HepG2 (cell line): ENCODE results near the gene ALG10. TPM values are rescaled to one million over a fixed set of nuclear protein-coding genes. Genes with fewer than 3 reads are reported as not detected.

ENCODE experiments used
- ATM ChIP-seq: fragments of 450-650 bp; IDR thresholded peaks from 2 replicates; pipeline ENCODE4 v1.7.1; 2017; ENCODE audit warnings: mild to moderate bottlenecking, borderline replicate concordance
- DMAP1 ChIP-seq: IDR thresholded peaks from 2 replicates; pipeline ENCODE4 v1.6.1; 2016
- FOXA3 ChIP-seq: IDR thresholded peaks from 2 replicates; pipeline ENCODE4 v1.6.1; 2016; ENCODE audit warnings: missing genetic modification reagents, missing compliant biosample characterization
- GFI1 ChIP-seq: sonication (generic); formaldehyde crosslinking; IDR thresholded peaks from 2 replicates; pipeline ENCODE4 v1.5.0; 2020; ENCODE audit warnings: missing genetic modification reagents, mild to moderate bottlenecking, borderline replicate concordance
- HIVEP1 ChIP-seq: sonication (generic); formaldehyde crosslinking; IDR thresholded peaks from 2 replicates; pipeline ENCODE4 v1.4.0; 2020; ENCODE audit warnings: mild to moderate bottlenecking, missing genetic modification reagents
- HOXA9 ChIP-seq: sonication (generic); formaldehyde crosslinking; IDR thresholded peaks from 2 replicates; pipeline ENCODE4 v1.8.1; 2022; ENCODE audit warnings: missing genetic modification reagents, mild to moderate bottlenecking, moderate library complexity, borderline replicate concordance
- KAT7 ChIP-seq: IDR thresholded peaks from 2 replicates; pipeline ENCODE4 v1.6.1; 2018; ENCODE audit warnings: borderline replicate concordance, missing compliant biosample characterization
- MAFK ChIP-seq, 2 experiments: IDR thresholded peaks in 1 of 2; conservative IDR thresholded peaks in 1 of 2; 2 replicates each; pipeline ENCODE4 v1.6.1; 2011; ENCODE audit warnings: improper control_type of control experiment in 2 of 2, low read length in 2 of 2
- MAZ ChIP-seq, 2 experiments: sonication (generic) in 1 of 2; formaldehyde crosslinking in 1 of 2; IDR thresholded peaks; 2 replicates each; pipeline versions ENCODE4 v1.5.0 to v1.6.1; 2012 to 2020; ENCODE audit warnings: low read depth in 2 of 2, mild to moderate bottlenecking in 2 of 2, borderline replicate concordance in 1 of 2, improper control_type of control experiment in 1 of 2, low read length in 1 of 2, missing genetic modification reagents in 1 of 2, moderate library complexity in 1 of 2
- NFATC3 ChIP-seq: sonication (generic); formaldehyde crosslinking; IDR thresholded peaks from 2 replicates; pipeline ENCODE4 v1.5.1; 2020; ENCODE audit warnings: mild to moderate bottlenecking, missing genetic modification reagents
- NFKB2 ChIP-seq: sonication (generic); formaldehyde crosslinking; IDR thresholded peaks from 2 replicates; pipeline ENCODE4 v1.4.0; 2020; ENCODE audit warnings: missing genetic modification reagents, borderline replicate concordance
- PHF20 ChIP-seq: sonication (generic); formaldehyde crosslinking; IDR thresholded peaks from 2 replicates; pipeline ENCODE4 v1.5.0; 2020; ENCODE audit warnings: mild to moderate bottlenecking, missing genetic modification reagents
- RARA ChIP-seq: IDR thresholded peaks from 2 replicates; pipeline ENCODE4 v1.6.1; 2016; ENCODE audit warnings: missing genetic modification reagents, missing compliant biosample characterization
- RARG ChIP-seq: sonication (generic); formaldehyde crosslinking; IDR thresholded peaks from 2 replicates; pipeline ENCODE4 v1.4.0; 2020; ENCODE audit warnings: low read depth, mild to moderate bottlenecking, missing genetic modification reagents
- ZFAT ChIP-seq: sonication (generic); formaldehyde crosslinking; conservative IDR thresholded peaks from 2 replicates; pipeline ENCODE4 v1.8.1; 2023; ENCODE audit warnings: missing genetic modification reagents, inconsistent platforms
- ZNF24 ChIP-seq: fragments of 450-650 bp; IDR thresholded peaks from 2 replicates; pipeline ENCODE4 v1.6.1; 2017; ENCODE audit warnings: antibody characterized with exemption, mild to moderate bottlenecking
- ZNF766 ChIP-seq: sonication (generic); formaldehyde crosslinking; IDR thresholded peaks from 2 replicates; pipeline ENCODE4 v1.5.0; 2020; ENCODE audit warnings: missing genetic modification reagents, borderline replicate concordance
- ZNF777 ChIP-seq: sonication (generic); formaldehyde crosslinking; IDR thresholded peaks from 2 replicates; pipeline ENCODE4 v1.4.0; 2020; ENCODE audit warnings: missing genetic modification reagents
- ZNF883 ChIP-seq: sonication (generic); formaldehyde crosslinking; IDR thresholded peaks from 2 replicates; pipeline ENCODE4 v1.5.1; 2020; ENCODE audit warnings: mild to moderate bottlenecking, missing genetic modification reagents; ENCODE audit errors: not compliant biosample characterization
- polyA plus RNA-seq, 8 experiments: library from polyadenylated mRNA; depleted of rRNA in 3 of 8; stranded (reverse) in 7 of 8; unstranded in 1 of 8; fragments of >200 nt; fragmentation: Illumina TruSeq in 4 of 8; extraction: Trizol in 4 of 8; gene quantifications; 2 replicates each; pipeline versions ENCODE4 v1.2.1 to v1.2.3, GENCODE V29; 2011 to 2016; ENCODE audit warnings: low read depth in 4 of 8, missing spikeins in 1 of 8, mixed read lengths in 1 of 8; ENCODE audit not compliant: insufficient read depth in 1 of 8
- total RNA-seq, 5 experiments: library from RNA; depleted of rRNA; stranded (reverse); fragments of >200 nt; fragmentation: Illumina TruSeq; extraction: Trizol; gene quantifications; 2 replicates each; pipeline ENCODE4 v1.2.3, GENCODE V29; 2016; ENCODE audit warnings: low read depth in 1 of 5
- TF ChIP-seq, protein P1 (sequence below): IDR thresholded peaks from 2 replicates; pipeline ENCODE4 v1.6.1; 2016; ENCODE audit warnings: mild to moderate bottlenecking
- TF ChIP-seq, protein P2 (sequence below): sonication (generic); formaldehyde crosslinking; IDR thresholded peaks from 2 replicates; pipeline ENCODE4 v1.5.1; 2020; ENCODE audit warnings: missing genetic modification reagents, mild to moderate bottlenecking, borderline replicate concordance
- TF ChIP-seq, protein P3 (sequence below): sonication (generic); formaldehyde crosslinking; IDR thresholded peaks from 2 replicates; pipeline ENCODE4 v1.4.0; 2020; ENCODE audit warnings: mild to moderate bottlenecking, missing genetic modification reagents
- TF ChIP-seq, protein P4 (sequence below): sonication (generic); formaldehyde crosslinking; IDR thresholded peaks from 2 replicates; pipeline ENCODE4 v1.8.0; 2022; ENCODE audit warnings: mild to moderate bottlenecking, missing genetic modification reagents, borderline replicate concordance
- TF ChIP-seq, protein P5 (sequence below): IDR thresholded peaks from 2 replicates; pipeline ENCODE4 v1.6.1; 2012; ENCODE audit warnings: inconsistent platforms

The ALG10 gene
- total and polyA plus RNA-seq, 2 of the 13 experiments (the other 11 are each of a cell fraction or from before 2014, with no cell fraction given), result 7.9 to 17.4 TPM

DNA sequence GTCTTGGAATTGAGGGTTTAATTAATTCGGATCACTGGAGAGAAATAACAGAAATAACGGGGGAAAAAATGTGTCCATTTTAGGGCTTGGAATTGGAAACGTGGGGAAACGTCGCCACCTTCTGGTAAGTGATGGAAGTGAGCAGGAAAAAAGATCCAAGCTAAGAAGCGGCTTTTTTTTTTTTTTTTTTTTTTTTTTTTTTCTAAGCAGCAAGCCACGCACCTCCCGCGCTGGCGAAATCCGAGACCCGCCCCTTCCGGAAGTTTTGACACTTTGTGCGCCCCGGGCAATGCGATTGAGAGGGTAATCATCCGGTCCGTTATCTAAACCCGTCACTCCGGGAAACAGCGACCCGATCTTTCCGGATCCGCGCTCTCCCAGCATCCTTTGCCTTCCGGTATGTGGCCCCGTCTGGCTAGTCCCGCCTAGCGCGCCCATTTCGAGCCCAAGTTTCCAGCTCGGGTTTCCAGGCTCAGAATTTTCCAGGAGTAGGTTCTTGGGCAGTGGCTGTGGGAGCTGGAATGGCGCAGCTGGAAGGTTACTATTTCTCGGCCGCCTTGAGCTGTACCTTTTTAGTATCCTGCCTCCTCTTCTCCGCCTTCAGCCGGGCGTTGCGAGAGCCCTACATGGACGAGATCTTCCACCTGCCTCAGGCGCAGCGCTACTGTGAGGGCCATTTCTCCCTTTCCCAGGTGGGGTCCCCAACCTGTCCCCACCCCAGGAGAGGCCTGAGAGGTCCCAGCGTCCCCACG, at the start of gene ALG10 (continued):
- TF ChIP-seq GFI1 (CRISPR knock-in tag) (peak; percentile 44; the same call in 1 of the 2 replicates), KAT7 (peak; percentile 47; the same call in 1 of the 2 replicates), HIVEP1 (CRISPR knock-in tag) (0 out of 2 replicates have a peak, but pooled peaks have one; percentile 39), ZNF777 (no peak), ZFAT (CRISPR knock-in tag) (no peak), ZNF24 (no peak), ZNF883 (CRISPR knock-in tag) (peak; percentile 21), DMAP1 (no peak; the same call in 1 of the 2 replicates), ZNF766 (CRISPR knock-in tag) (no peak; the same call in 1 of the 2 replicates), FOXA3 (CRISPR knock-in tag) (peak; percentile 63), MAZ (IDR thresholded peaks at IDR 0.05; ENCODE audit: borderline replicate concordance, low read depth, low read length) (no peak), MAZ (CRISPR knock-in tag; IDR thresholded peaks at IDR 0.05; ENCODE audit: low read depth) (peak; percentile 35; the same call in 1 of the 2 replicates), NFKB2 (peak; percentile 75; the same call in 1 of the 2 replicates), ATM (no peak), PHF20 (CRISPR knock-in tag) (peak; percentile 98), RARA (peak; percentile 27), HOXA9 (CRISPR knock-in tag) (no peak), MAFK (conservative IDR thresholded peaks at IDR 0.05 in 1 of 2, IDR thresholded peaks at IDR 0.05 in 1 of 2; ENCODE audit: low read length in 2 of 2) (no peak), NFATC3 (CRISPR knock-in tag) (no peak), RARG (CRISPR knock-in tag) (no peak)
- TF ChIP-seq, protein P1, sequence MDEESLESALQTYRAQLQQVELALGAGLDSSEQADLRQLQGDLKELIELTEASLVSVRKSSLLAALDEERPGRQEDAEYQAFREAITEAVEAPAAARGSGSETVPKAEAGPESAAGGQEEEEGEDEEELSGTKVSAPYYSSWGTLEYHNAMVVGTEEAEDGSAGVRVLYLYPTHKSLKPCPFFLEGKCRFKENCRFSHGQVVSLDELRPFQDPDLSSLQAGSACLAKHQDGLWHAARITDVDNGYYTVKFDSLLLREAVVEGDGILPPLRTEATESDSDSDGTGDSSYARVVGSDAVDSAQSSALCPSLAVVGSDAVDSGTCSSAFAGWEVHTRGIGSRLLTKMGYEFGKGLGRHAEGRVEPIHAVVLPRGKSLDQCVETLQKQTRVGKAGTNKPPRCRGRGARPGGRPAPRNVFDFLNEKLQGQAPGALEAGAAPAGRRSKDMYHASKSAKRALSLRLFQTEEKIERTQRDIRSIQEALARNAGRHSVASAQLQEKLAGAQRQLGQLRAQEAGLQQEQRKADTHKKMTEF (CRISPR knock-in tag), result peak; percentile 86
- TF ChIP-seq, protein P2, sequence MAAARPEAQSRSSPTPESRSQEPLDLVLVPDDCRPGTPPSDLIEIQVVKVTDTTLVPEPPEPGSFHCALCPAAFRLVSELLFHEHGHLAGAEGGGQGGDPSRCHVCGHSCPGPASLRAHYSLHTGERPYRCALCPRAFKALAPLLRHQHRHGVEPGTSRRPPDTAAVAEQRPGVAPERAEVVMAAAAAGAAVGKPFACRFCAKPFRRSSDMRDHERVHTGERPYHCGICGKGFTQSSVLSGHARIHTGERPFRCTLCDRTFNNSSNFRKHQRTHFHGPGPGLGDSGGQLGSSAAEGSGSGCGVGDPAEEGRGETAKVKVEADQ (CRISPR knock-in tag), result no peak
- TF ChIP-seq, protein P3, sequence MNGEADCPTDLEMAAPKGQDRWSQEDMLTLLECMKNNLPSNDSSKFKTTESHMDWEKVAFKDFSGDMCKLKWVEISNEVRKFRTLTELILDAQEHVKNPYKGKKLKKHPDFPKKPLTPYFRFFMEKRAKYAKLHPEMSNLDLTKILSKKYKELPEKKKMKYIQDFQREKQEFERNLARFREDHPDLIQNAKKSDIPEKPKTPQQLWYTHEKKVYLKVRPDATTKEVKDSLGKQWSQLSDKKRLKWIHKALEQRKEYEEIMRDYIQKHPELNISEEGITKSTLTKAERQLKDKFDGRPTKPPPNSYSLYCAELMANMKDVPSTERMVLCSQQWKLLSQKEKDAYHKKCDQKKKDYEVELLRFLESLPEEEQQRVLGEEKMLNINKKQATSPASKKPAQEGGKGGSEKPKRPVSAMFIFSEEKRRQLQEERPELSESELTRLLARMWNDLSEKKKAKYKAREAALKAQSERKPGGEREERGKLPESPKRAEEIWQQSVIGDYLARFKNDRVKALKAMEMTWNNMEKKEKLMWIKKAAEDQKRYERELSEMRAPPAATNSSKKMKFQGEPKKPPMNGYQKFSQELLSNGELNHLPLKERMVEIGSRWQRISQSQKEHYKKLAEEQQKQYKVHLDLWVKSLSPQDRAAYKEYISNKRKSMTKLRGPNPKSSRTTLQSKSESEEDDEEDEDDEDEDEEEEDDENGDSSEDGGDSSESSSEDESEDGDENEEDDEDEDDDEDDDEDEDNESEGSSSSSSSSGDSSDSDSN (CRISPR knock-in tag), result peak; percentile 75
- TF ChIP-seq, protein P4, sequence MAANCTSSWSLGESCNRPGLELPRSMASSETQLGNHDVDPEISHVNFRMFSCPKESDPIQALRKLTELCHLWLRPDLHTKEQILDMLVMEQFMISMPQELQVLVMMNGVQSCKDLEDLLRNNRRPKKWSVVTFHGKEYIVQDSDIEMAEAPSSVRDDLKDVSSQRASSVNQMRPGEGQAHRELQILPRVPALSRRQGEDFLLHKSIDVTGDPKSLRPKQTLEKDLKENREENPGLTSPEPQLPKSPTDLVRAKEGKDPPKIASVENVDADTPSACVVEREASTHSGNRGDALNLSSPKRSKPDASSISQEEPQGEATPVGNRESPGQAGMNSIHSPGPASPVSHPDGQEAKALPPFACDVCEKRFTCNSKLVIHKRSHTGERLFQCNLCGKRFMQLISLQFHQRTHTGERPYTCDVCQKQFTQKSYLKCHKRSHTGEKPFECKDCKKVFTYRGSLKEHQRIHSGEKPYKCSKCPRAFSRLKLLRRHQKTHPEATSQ (CRISPR knock-in tag), result peak; percentile 69; the same call in 1 of the 2 replicates
- TF ChIP-seq, protein P5, sequence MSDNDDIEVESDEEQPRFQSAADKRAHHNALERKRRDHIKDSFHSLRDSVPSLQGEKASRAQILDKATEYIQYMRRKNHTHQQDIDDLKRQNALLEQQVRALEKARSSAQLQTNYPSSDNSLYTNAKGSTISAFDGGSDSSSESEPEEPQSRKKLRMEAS, result peak; percentile 78
